GM18526 (cell line): ENCODE results near the gene SPEG.

Experiments
- POLR2A ChIP-seq: IDR thresholded peaks from 3 replicates; pipeline ENCODE4 v1.6.1; 2011; ENCODE audit not compliant: insufficient read length; ENCODE audit errors: extremely low read depth

SPEG gene

GRCh38 chr2:219537657-219538488 lies 103.2 kb downstream of the SPEG start:
- TF ChIP-seq POLR2A, result no peak

GRCh38 chr2:219538504-219538951 lies 103.9 kb downstream of the SPEG start:
- no peak for TF ChIP-seq POLR2A

GRCh38 chr2:219538956-219539788 lies 104.5 kb downstream of the SPEG start:
- no peak for TF ChIP-seq POLR2A

GRCh38 chr2:219539926-219540678 lies 105.5 kb downstream of the SPEG start:
- TF ChIP-seq POLR2A, result no peak

- TF ChIP-seq POLR2A, result no peak
Observed at GRCh38 chr2:219540784-219541504, 106.3 kb downstream of the SPEG start.

- no peak for TF ChIP-seq POLR2A
Observed at GRCh38 chr2:219541611-219542180, 107.1 kb downstream of the SPEG start.

- peak; percentile 48 for TF ChIP-seq POLR2A
Observed at GRCh38 chr2:219542931-219543595, 108.4 kb downstream of the SPEG start.

GRCh38 chr2:219543596-219544358 lies 109.1 kb downstream of the SPEG start, which contains the start of the genes CHPF and TMEM198:
CHPF (minus strand) TSS chr2:219543809; CDS start chr2:219543538, 271 bp downstream.
TMEM198 (plus strand) TSS chr2:219544028; CDS start chr2:219544728, 700 bp downstream.
- peak; percentile 44 for TF ChIP-seq POLR2A

- no peak for TF ChIP-seq POLR2A
Observed at GRCh38 chr2:219544567-219544966, 109.9 kb downstream of the SPEG start.

- TF ChIP-seq POLR2A, result no peak
Observed at GRCh38 chr2:219545295-219545942, 110.8 kb downstream of the SPEG start.

GRCh38 chr2:219545943-219546352 lies 111.3 kb downstream of the SPEG start:
- TF ChIP-seq POLR2A, result no peak

- no peak for TF ChIP-seq POLR2A
Observed at GRCh38 chr2:219547621-219548020, 113.0 kb downstream of the SPEG start.
